Measurements from ENCODE around the gene LIN28B. TPM values are rescaled to one million over a fixed set of nuclear protein-coding genes. Genes with fewer than 3 reads are reported as not detected.

LIN28B gene, protein sequence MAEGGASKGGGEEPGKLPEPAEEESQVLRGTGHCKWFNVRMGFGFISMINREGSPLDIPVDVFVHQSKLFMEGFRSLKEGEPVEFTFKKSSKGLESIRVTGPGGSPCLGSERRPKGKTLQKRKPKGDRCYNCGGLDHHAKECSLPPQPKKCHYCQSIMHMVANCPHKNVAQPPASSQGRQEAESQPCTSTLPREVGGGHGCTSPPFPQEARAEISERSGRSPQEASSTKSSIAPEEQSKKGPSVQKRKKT
- total RNA-seq = not detected

DNA sequence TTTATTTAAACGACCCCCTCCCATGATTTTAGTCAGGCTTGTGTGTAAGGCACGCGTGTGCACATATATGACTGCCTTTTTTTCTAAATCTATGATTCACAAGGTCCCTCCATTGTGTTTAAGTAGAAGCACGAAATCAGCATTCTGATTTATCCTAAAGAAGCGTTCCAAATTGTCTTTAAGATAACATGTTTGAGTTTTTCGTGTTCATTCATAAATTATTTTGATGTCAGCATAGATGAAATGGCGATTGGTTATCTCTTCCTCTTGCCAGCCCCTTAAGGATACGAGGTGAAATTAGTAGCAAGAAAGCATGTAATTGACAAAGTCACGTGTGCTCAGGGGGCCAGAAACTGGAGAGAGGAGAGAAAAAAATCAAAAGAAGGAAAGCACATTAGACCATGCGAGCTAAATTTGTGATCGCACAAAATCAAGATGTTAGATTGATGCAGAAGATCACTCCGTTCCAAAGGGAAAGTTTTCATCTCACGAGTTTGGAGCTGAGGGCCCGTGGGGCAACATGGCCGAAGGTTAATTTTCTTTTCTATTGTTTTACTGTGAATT, at the start of gene LIN28B:
TSS of gene LIN28B (plus strand) at position 377 of the 564 bp plus-strand sequence. CDS start at position 521, 144 bp downstream.
- in situ Hi-C loops (cut with MboI; ENCODE audit: low pct_ligation_motif_present in 1 of 4, low pct_unique_long_range_greater_than_20kb in 1 of 4, low sequenced_read_pairs in 3 of 4) = no loop called here
- H3K27ac ChIP-seq = no peak within 1 kb of the TSS
- intact Hi-C loops (cut with DNase I; ENCODE audit: low total_unique reads) = no loop called here
- H3K4me1 ChIP-seq = no peaks in the 10 kb centered on the region
- peaks cover 100% of the 10 kb centered on the region for H3K27me3 ChIP-seq
- no peak for DNase-seq
- TF ChIP-seq EP300 (IDR thresholded peaks at IDR 0.05; ENCODE audit: low read depth) (no peak), POLR2AphosphoS5 (IDR thresholded peaks at IDR 0.05) (no peak), POLR2A (IDR thresholded peaks at IDR 0.05) (no peak)
- TF ChIP-seq, protein P1, sequence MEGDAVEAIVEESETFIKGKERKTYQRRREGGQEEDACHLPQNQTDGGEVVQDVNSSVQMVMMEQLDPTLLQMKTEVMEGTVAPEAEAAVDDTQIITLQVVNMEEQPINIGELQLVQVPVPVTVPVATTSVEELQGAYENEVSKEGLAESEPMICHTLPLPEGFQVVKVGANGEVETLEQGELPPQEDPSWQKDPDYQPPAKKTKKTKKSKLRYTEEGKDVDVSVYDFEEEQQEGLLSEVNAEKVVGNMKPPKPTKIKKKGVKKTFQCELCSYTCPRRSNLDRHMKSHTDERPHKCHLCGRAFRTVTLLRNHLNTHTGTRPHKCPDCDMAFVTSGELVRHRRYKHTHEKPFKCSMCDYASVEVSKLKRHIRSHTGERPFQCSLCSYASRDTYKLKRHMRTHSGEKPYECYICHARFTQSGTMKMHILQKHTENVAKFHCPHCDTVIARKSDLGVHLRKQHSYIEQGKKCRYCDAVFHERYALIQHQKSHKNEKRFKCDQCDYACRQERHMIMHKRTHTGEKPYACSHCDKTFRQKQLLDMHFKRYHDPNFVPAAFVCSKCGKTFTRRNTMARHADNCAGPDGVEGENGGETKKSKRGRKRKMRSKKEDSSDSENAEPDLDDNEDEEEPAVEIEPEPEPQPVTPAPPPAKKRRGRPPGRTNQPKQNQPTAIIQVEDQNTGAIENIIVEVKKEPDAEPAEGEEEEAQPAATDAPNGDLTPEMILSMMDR (IDR thresholded peaks at IDR 0.05) = no peak
- WGBS, 2 donors (ENCODE audit: low coverage in 1 of 2) = 9% methylated on average over 15 of the region's 15 CpGs
- no peak within 1 kb of the TSS for H3K4me3 ChIP-seq
- no peaks in the 10 kb centered on the region for H3K36me3 ChIP-seq
- H3K9me3 ChIP-seq = no peaks in the 10 kb centered on the region

GRCh38 chr6:104908031-104908887, 48.6 kb upstream of the LIN28B start:
- in situ Hi-C loops (cut with MboI; ENCODE audit: low pct_ligation_motif_present in 1 of 4, low pct_unique_long_range_greater_than_20kb in 1 of 4, low sequenced_read_pairs in 3 of 4) (no loop called here), intact Hi-C loops (cut with DNase I; ENCODE audit: low total_unique reads) (no loop called here)
- H3K4me1 ChIP-seq = no peaks in the 10 kb centered on the region
- H3K27ac ChIP-seq = no peak overlapping the region
- no peaks in the 10 kb centered on the region for H3K27me3 ChIP-seq
- no peak for TF ChIP-seq EP300 (IDR thresholded peaks at IDR 0.05; ENCODE audit: low read depth)
- TF ChIP-seq POLR2A (IDR thresholded peaks at IDR 0.05) = no peak
- TF ChIP-seq POLR2AphosphoS5 (IDR thresholded peaks at IDR 0.05) = no peak
- 74 to 100% methylated on average over 2 to 6 of the region's 6 CpGs for WGBS, 2 donors (ENCODE audit: low coverage in 1 of 2)
- H3K36me3 ChIP-seq = no peaks in the 10 kb centered on the region
- DNase-seq = no peak
- H3K4me3 ChIP-seq = no peak overlapping the region
- no peaks in the 10 kb centered on the region for H3K9me3 ChIP-seq

DNA sequence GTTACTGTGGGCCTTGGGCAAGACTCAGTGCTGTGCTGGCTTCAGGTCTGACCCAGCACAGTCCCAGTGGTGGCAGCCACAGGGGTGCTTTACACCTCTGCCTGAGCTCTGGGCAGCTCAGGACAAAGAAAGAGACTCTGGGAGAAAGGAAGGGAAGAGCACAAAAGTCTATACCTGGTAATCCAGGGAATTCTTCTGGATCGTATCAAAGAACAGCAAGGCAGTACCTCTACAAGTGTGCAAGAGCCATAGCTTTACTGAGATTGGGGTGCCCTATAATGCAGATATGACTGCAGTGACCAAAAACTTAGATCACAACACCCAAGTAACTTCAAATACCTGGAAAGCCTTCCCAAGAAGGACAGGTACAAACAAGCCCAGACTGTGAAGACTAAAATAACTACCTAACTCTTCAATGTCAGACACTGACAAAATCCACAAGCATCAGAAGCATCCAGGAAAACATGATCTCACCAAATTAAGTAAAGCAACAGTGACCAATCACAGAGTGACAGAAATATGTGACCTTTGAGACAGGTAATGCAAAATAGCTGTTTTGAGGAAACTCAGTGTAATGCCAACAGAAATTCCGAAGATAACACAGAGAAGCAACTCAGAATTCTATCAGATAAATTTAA, 47.9 kb upstream of the LIN28B start:
- Histone ChIP-seq H3K9me3 (no peaks in the 10 kb centered on the region), H3K36me3 (no peaks in the 10 kb centered on the region), H3K27ac (no peak overlapping the region), H3K27me3 (no peaks in the 10 kb centered on the region), H3K4me3 (no peak overlapping the region), H3K4me1 (no peaks in the 10 kb centered on the region)
- intact Hi-C loops (cut with DNase I; ENCODE audit: low total_unique reads) (no loop called here), in situ Hi-C loops (cut with MboI; ENCODE audit: low pct_ligation_motif_present in 1 of 4, low pct_unique_long_range_greater_than_20kb in 1 of 4, low sequenced_read_pairs in 3 of 4) (no loop called here)
- DNase-seq = no peak
- TF ChIP-seq POLR2AphosphoS5 (IDR thresholded peaks at IDR 0.05) = no peak
- no peak for TF ChIP-seq EP300 (IDR thresholded peaks at IDR 0.05; ENCODE audit: low read depth)
- WGBS, 2 donors (ENCODE audit: low coverage in 1 of 2) = 76 to 80% methylated on average over 2 of the region's 2 CpGs

- TF ChIP-seq POLR2AphosphoS5 (IDR thresholded peaks at IDR 0.05) = no peak
- no peak for TF ChIP-seq EP300 (IDR thresholded peaks at IDR 0.05; ENCODE audit: low read depth)
- TF ChIP-seq POLR2A (IDR thresholded peaks at IDR 0.05) = no peak
- TF ChIP-seq, protein P1 (IDR thresholded peaks at IDR 0.05) = no peak
- DNase-seq = no peak
- no peaks in the 10 kb centered on the region for H3K4me1 ChIP-seq
- no peaks in the 10 kb centered on the region for H3K36me3 ChIP-seq
- in situ Hi-C loops (cut with MboI; ENCODE audit: low pct_ligation_motif_present in 1 of 4, low pct_unique_long_range_greater_than_20kb in 1 of 4, low sequenced_read_pairs in 3 of 4) (no loop called here), intact Hi-C loops (cut with DNase I; ENCODE audit: low total_unique reads) (no loop called here)
- H3K27ac ChIP-seq = no peak overlapping the region
- H3K27me3 ChIP-seq = no peaks in the 10 kb centered on the region
- H3K9me3 ChIP-seq = no peaks in the 10 kb centered on the region
- H3K4me3 ChIP-seq = no peak overlapping the region
- 54% methylated on average over 1 of the region's 1 CpG for WGBS, 2 donors (ENCODE audit: low coverage in 1 of 2)
Observed at GRCh38 chr6:104921896-104922295, 35.0 kb upstream of the LIN28B start.
